ENCODE data around the gene CD2BP2. TPM values are rescaled to one million over a fixed set of nuclear protein-coding genes. Genes with fewer than 3 reads are reported as not detected.

CD2BP2 gene
- 32.9 and 33.9 TPM in 2 replicates for total RNA-seq

GRCh38 chr16:30355144-30355953 lies at the start of gene CD2BP2:
TSS of gene CD2BP2 (minus strand) at chr16:30355308. CDS start at chr16:30354681, 627 bp downstream.

DNA sequence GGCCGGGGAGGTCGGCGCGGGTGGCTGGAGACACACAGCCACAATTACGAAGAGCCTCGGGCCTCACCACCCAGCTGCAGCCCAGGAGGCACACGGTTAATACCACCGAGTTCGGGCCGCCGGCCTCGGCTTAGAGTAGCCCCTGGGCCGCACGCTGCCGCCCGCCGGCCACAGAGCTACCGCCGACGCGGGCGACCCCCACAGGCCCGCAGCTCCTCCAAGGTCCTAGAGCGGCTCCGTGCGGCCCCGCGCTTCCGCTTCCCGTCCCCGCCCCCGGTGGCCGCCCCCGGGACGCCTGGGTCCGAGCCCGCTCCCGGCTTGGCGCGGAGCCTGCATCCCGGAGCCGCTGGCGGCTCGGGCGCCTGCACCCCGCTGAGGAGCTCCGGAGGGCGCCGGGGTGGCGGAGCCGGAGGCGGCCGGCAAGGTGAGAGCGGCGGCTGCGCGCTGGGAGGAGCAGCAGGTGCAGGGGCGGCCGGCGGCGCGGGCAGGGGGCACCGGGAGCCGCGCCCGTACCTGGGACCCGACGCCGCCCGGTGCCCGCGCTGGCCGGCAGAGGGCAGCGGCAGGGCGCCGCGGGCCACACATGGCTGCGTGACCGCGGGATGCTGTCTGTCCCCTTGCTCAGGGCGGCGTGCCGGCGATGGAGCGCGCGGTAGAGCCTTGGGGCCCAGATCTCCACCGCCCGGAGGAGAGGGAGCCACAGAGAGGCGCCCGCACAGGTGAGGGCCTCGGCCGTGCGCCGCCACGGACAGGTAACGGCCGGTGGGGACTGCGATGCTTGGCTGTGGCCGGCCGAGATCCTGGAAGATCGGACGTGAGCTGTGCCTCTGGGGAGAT lies 40.3 kb upstream of the CD2BP2 start, which contains the start of gene ZNF48:
Gene ZNF48, plus strand, starts transcription at position 266 of the 837 bp plus-strand sequence. Its CDS starts 375 bp downstream, at position 641.

DNA sequence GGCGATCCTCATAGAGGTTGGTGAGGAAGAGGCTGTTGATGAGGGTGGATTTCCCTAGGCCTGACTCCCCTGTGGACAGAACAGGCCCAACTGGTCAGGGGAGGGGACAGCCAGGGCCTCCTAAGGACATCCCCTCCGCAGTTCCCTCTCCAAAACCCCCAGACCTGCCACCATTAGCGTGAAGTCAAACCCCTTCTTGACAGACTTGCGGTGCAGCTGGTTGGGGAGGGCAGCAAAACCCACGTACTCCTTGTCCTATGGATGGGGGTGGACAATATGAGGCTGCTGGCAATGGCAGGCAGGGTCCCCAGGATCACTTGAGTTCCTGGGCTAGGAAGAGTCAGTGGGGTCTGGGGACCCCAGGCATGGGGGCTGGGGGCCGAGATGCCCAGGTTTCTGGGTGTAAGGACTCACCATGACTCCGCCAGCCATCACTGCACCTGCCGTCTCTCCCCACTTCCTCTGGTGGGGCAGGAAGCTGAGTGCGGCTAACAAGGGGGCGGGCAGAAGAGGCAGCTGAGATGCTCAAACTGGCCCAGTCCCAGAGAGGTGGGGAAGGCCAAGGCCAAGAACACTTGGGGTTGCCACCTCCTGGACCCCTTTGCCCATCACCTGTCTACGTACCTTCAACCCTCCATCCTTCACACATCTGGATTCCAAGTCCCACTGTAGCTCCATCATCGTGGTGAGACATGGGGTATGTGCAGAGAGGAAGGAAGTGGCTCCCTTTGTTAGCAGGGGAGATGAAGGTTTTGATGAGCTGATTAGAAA lies 27.2 kb upstream of the CD2BP2 start, which contains the start of gene SEPTIN1:
Gene SEPTIN1, minus strand, starts transcription at position 451 of the 771 bp plus-strand sequence. Its CDS starts 19 bp downstream, at position 432.

GRCh38 chr16:30374538-30374937 lies 19.4 kb upstream of the CD2BP2 start, which contains the start of gene MYL11:
TSS of gene MYL11 (plus strand) at chr16:30374802. CDS start at chr16:30374858, 56 bp downstream.

GRCh38 chr16:30370456-30371247 lies 15.5 kb upstream of the CD2BP2 start, which contains the start of gene TBC1D10B:
TSS of gene TBC1D10B (minus strand) at chr16:30370494. CDS start at chr16:30370183, 311 bp downstream.

Other genes with a start within 250 kb of the CD2BP2 start
- gene GDPD3, start 241.8 kb downstream of the CD2BP2 start, total RNA-seq = 0.92 and 0.99 TPM in 2 replicates
- gene MAPK3, start 232.1 kb downstream of the CD2BP2 start, total RNA-seq = 41.0 and 51.9 TPM in 2 replicates
- gene CORO1A, start 171.7 kb downstream of the CD2BP2 start, total RNA-seq = 0.56 and 0.79 TPM in 2 replicates
- gene BOLA2B, start 161.6 kb downstream of the CD2BP2 start, total RNA-seq = 17.3 and 39.0 TPM in 2 replicates
- 10.4 and 14.7 TPM in 2 replicates for gene SLX1A, start 161.4 kb downstream of the CD2BP2 start, total RNA-seq
- gene SULT1A3, start 156.1 kb downstream of the CD2BP2 start, total RNA-seq = 0.79 and 0.93 TPM in 2 replicates
- gene NPIPB13, start 106.8 kb downstream of the CD2BP2 start, total RNA-seq = 0.26 and 0.93 TPM in 2 replicates
- gene TBC1D10B, start 15.2 kb upstream of the CD2BP2 start, total RNA-seq = 28.2 and 30.0 TPM in 2 replicates
- gene MYL11, start 19.5 kb upstream of the CD2BP2 start, total RNA-seq = 0.12 TPM in 1 of 2 replicates, not detected in the other
- 0.06 and 0.13 TPM in 2 replicates for gene SEPTIN1, start 27.3 kb upstream of the CD2BP2 start, total RNA-seq
- 5.5 and 5.8 TPM in 2 replicates for gene ZNF48, start 40.1 kb upstream of the CD2BP2 start, total RNA-seq
- 5.8 and 10.0 TPM in 2 replicates for gene ZNF771, start 52.3 kb upstream of the CD2BP2 start, total RNA-seq
- 11.5 and 19.7 TPM in 2 replicates for gene DCTPP1, start 74.7 kb upstream of the CD2BP2 start, total RNA-seq
- 9.4 and 11.2 TPM in 2 replicates for gene SEPHS2, start 90.6 kb upstream of the CD2BP2 start, total RNA-seq
- under 0.01 TPM in 2 replicates for gene ITGAL, start 117.4 kb upstream of the CD2BP2 start, total RNA-seq
- 11.9 and 12.0 TPM in 2 replicates for gene ZNF768, start 171.3 kb upstream of the CD2BP2 start, total RNA-seq
- gene ZNF747, start 179.6 kb upstream of the CD2BP2 start, total RNA-seq = 8.0 and 9.1 TPM in 2 replicates
- gene ZNF764, start 203.1 kb upstream of the CD2BP2 start, total RNA-seq = 2.8 and 3.0 TPM in 2 replicates
- gene ZNF688, start 216.4 kb upstream of the CD2BP2 start, total RNA-seq = 10.4 and 17.3 TPM in 2 replicates
- 5.9 and 7.2 TPM in 2 replicates for gene ZNF785, start 230.4 kb upstream of the CD2BP2 start, total RNA-seq

Measured in aortic smooth muscle cell (primary cell).